GM12873 (cell line): ENCODE measurements around the gene TNFSF13B.
A peak's percentile ranks its signal among the peaks of the same experiment; 100 is the strongest.

Source experiments
- TF ChIP-seq, protein P1 (sequence below): IDR thresholded peaks from 2 replicates; pipeline ENCODE4 v1.5.1; 2012; ENCODE audit warnings: low read depth, mild to moderate bottlenecking, moderate library complexity, low read length, control low read depth; ENCODE audit not compliant: insufficient read depth; ENCODE audit errors: missing control alignments

TNFSF13B gene

DNA sequence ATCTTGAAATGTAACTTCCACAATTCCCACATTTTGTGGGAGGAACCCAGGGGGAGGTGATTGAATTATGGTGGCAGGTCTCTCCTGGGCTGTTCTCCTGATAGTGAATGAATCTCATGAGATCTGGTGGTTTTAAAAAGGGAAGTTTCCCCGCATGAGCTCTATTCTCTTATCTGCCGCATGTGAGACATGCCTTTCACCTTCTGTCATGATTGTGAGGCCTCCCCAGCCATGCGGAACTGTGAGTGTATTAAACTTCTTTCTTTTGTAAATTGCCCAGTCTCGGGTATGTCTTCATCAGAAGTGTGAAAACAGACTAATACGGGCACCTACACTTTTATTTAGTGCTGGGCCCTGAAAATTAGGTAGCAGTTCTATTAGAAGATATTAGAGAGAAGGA lies 45.8 kb downstream of the TNFSF13B start:
- TF ChIP-seq, protein P1, sequence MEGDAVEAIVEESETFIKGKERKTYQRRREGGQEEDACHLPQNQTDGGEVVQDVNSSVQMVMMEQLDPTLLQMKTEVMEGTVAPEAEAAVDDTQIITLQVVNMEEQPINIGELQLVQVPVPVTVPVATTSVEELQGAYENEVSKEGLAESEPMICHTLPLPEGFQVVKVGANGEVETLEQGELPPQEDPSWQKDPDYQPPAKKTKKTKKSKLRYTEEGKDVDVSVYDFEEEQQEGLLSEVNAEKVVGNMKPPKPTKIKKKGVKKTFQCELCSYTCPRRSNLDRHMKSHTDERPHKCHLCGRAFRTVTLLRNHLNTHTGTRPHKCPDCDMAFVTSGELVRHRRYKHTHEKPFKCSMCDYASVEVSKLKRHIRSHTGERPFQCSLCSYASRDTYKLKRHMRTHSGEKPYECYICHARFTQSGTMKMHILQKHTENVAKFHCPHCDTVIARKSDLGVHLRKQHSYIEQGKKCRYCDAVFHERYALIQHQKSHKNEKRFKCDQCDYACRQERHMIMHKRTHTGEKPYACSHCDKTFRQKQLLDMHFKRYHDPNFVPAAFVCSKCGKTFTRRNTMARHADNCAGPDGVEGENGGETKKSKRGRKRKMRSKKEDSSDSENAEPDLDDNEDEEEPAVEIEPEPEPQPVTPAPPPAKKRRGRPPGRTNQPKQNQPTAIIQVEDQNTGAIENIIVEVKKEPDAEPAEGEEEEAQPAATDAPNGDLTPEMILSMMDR = no peak

DNA sequence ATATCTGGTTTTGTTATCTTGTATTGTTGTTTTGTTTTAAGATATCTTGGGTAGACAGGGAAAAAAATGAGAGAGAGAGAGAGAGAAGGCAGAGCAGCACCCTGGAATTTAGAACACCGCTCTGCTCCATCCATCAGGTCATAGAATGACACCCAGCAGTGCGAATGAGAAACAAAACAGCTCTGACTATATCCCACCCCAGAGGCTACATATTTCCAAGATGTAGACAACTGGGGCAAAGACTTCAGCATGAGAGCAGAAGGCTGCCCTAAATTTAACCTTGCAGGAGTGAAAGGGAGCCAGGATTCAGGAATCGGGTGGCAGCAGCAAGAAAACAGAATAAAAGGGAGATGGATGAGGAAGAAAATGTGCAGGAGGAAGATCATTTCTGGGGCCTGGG lies 46.5 kb downstream of the TNFSF13B start:
- TF ChIP-seq, protein P1 = no peak

DNA sequence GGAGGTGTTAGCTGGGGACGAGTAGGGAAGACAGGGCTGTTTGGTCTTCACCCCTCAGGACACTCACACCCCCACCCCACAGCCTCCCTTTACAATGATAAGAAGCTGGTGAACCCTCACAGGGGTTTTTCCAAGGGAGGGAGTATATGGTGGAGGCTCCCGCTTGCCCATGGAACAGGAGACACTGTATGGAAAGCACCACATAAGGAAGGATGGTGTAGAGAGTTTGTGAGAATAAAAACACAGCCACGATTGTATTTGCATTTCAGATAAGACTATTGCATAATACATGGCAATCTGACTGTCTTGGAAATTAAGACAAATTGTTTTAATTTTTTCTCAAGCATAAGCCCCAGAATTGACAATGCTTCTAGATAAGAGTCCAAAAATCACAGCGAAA lies 46.9 kb downstream of the TNFSF13B start:
- TF ChIP-seq, protein P1 = no peak

GRCh38 chr13:108322206-108322824 lies 52.8 kb downstream of the TNFSF13B start:
- TF ChIP-seq, protein P1 = peak; percentile 63

- TF ChIP-seq, protein P1 = no peak
Measured at GRCh38 chr13:108323031-108323430, 53.5 kb downstream of the TNFSF13B start.

- TF ChIP-seq, protein P1 = no peak
Measured at GRCh38 chr13:108325863-108326262, 56.3 kb downstream of the TNFSF13B start.

DNA sequence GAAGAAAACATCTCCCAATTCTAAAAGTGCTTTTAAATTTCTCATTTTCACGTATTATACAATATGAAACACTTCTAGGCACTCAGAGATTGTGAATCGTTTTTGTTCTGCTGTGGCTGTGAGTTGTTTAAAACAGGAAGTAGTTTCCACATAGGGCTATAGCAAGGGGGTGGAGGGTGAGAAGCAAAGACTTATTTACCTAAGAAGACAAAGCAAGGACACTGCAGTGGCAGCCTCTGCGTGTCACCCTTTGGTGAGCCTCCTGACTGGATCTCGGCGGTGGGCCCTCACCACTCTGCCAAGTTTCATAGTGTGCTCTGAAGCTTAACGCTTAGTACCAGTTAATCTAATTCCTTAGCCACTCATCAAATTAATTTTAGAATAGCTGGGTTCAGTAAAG lies 56.8 kb downstream of the TNFSF13B start:
- TF ChIP-seq, protein P1 = no peak
